Measurements from ENCODE around the gene HDAC4. TPM values are rescaled to one million over a fixed set of nuclear protein-coding genes. Genes with fewer than 3 reads are reported as not detected.

Gene HDAC4
- total and polyA plus RNA-seq, 2 of the 8 experiments (the other 6 are each of a cell fraction or from before 2014, with no cell fraction given): 15.4 to 31.5 TPM

GRCh38 chr2:239264492-239264837, 136.4 kb downstream of the HDAC4 start:
- H3K4me2 ChIP-seq (ENCODE audit: insufficient read depth in 1 of 2, low read depth in 2 of 2, low read length in 2 of 2): no peak overlapping the region
- no peaks in the 10 kb centered on the region for H3K36me3 ChIP-seq (ENCODE audit: control insufficient read depth in 2 of 4, insufficient read depth in 4 of 4, low read length in 3 of 4)
- no peak overlapping the region; the same call in 1 of the 2 replicates for H3K18ac ChIP-seq (ENCODE audit: extremely low read depth, low read length)
- no peak overlapping the region for H3K4ac ChIP-seq (replicated peaks; ENCODE audit: insufficient read length, low read depth, low read length)
- CTCF ChIA-PET (ENCODE audit: partially characterized antibody): interaction anchor here (0.6 to 2.3 kb wide), 4 partner anchors 10 to 195 kb away, joined by 3 to 7 read pairs (median 5); no protein-coding TSS in a partner anchor
- no peak overlapping the region; the same call in 1 of the 2 replicates for H3K27ac ChIP-seq (ENCODE audit: low read depth, low read length)
- no peak overlapping the region for H4K5ac ChIP-seq (ENCODE audit: insufficient read length, low read depth, low read length)
- H3K9ac ChIP-seq (replicated peaks in 1 of 4; ENCODE audit: extremely low read depth in 1 of 4, low read depth in 3 of 4, low read length in 3 of 4): no peak overlapping the region
- H2AFZ ChIP-seq (ENCODE audit: low read length): no peak overlapping the region
- no peak overlapping the region for H4K91ac ChIP-seq (replicated peaks; ENCODE audit: insufficient read length, low read length)
- 0 out of 2 replicates have a peak overlapping the region, but pooled peaks have one; percentile 68 for H2BK12ac ChIP-seq (ENCODE audit: low read depth, low read length)
- no peak overlapping the region for H3K23ac ChIP-seq (ENCODE audit: insufficient read length)
- H3K4me3 ChIP-seq (ENCODE audit: extremely low read depth in 1 of 4, insufficient read depth in 2 of 4, low read depth in 3 of 4, low read length in 4 of 4): no peak overlapping the region
- H2AK5ac ChIP-seq (ENCODE audit: low read depth, low read length): peak overlapping the region; percentile 86; the same call in 1 of the 2 replicates
- peaks cover 27% of the 10 kb centered on the region for H3K79me1 ChIP-seq (ENCODE audit: low read depth, low read length)
- H3K14ac ChIP-seq (ENCODE audit: insufficient read length): no peak overlapping the region
- H3K23me2 ChIP-seq (ENCODE audit: low read depth, low read length): no peaks in the 10 kb centered on the region; the same call in 1 of the 2 replicates
- H3K56ac ChIP-seq (replicated peaks; ENCODE audit: insufficient read length, low read depth, low read length): no peak overlapping the region
- peaks cover 4 to 29% of the 10 kb centered on the region in 2 experiments for H4K20me1 ChIP-seq (replicated peaks in 1 of 2; ENCODE audit: control insufficient read depth in 1 of 2, insufficient read depth in 2 of 2, low read length in 2 of 2)
- 87% methylated on average over 9 of the region's 9 CpGs; no CpG with 5 or more reads in 1 of the 2 experiments for WGBS, 2 experiments (ENCODE audit: extremely low coverage in 1 of 2, insufficient coverage in 1 of 2, insufficient read length in 1 of 2, insufficient replicate concordance in 2 of 2, low coverage in 1 of 2, low lambda C conversion rate in 2 of 2, missing lambda C conversion rate in 1 of 2)
- no peak for DNase-seq (ENCODE audit: low read depth in 1 of 2, low spot score in 2 of 2)
- no peak overlapping the region for H4K8ac ChIP-seq (ENCODE audit: extremely low read depth, insufficient read depth, low read length)
- no peak for FAIRE-seq
- H3K79me2 ChIP-seq (ENCODE audit: control insufficient read depth in 1 of 2, insufficient read depth in 2 of 2, low read length in 2 of 2): peaks cover 0 to 95% of the 10 kb centered on the region in 2 experiments; a peak in 2 of 4 replicates
- no peak overlapping the region for H2BK15ac ChIP-seq (ENCODE audit: low read length)
- H3K27me3 ChIP-seq (replicated peaks in 1 of 4; ENCODE audit: control insufficient read depth in 3 of 4, extremely low read depth in 1 of 4, insufficient read depth in 3 of 4, low read length in 3 of 4): no peaks in the 10 kb centered on the region
- H2BK20ac ChIP-seq (ENCODE audit: low read length): no peak overlapping the region
- peak overlapping the region; percentile 81 for H2BK5ac ChIP-seq (ENCODE audit: low read depth, low read length)
- H3K9me3 ChIP-seq (ENCODE audit: insufficient read depth in 2 of 2, low read depth in 1 of 2, low read length in 1 of 2): no peaks in the 10 kb centered on the region
- peaks cover 0 to 22% (median 13%) of the 10 kb centered on the region in 4 experiments; a peak in 5 of 7 replicates for H3K4me1 ChIP-seq (replicated peaks in 1 of 4; ENCODE audit: control insufficient read depth in 3 of 4, insufficient read depth in 4 of 4, low read length in 3 of 4)
- POLR2A ChIA-PET (ENCODE audit: partially characterized antibody): interaction anchor here (0.8 to 1.6 kb wide), 5 partner anchors 9 to 137 kb away, joined by 3 to 8 read pairs (median 3); partner anchors contain the start of gene HDAC4
- H2BK120ac ChIP-seq (replicated peaks; ENCODE audit: low read depth, low read length): no peak overlapping the region
- TF ChIP-seq GTF2F1 (IDR thresholded peaks at IDR 0.05; ENCODE audit: borderline replicate concordance, low read depth, low read length) (no peak), CBX5 (IDR thresholded peaks at IDR 0.05; ENCODE audit: low read depth, low read length) (no peak), EZH2 (IDR thresholded peaks at IDR 0.05; ENCODE audit: low read depth, low read length, severe bottlenecking) (no peak), E2F6 (IDR thresholded peaks at IDR 0.05) (no peak), NRF1 (IDR thresholded peaks at IDR 0.05; ENCODE audit: low read depth, low read length) (no peak), JUND (IDR thresholded peaks at IDR 0.05; ENCODE audit: low read length) (no peak), SP2 (IDR thresholded peaks at IDR 0.05; ENCODE audit: low read length) (no peak), CBX8 (IDR thresholded peaks at IDR 0.05; ENCODE audit: borderline replicate concordance, low read depth, low read length) (no peak), SAP30 (IDR thresholded peaks at IDR 0.05; ENCODE audit: insufficient read depth, insufficient replicate concordance, low read length) (no peak), ASH2L (IDR thresholded peaks at IDR 0.05; ENCODE audit: low read length) (no peak), CEBPB (IDR thresholded peaks at IDR 0.05; ENCODE audit: low read depth, low read length) (no peak), KDM1A (IDR thresholded peaks at IDR 0.05; ENCODE audit: borderline replicate concordance, low read length) (no peak), TAF1 (IDR thresholded peaks at IDR 0.05; ENCODE audit: low read depth, low read length) (no peak), JUN (IDR thresholded peaks at IDR 0.05; ENCODE audit: low read depth, low read length) (no peak)

Data from H1 (cell line).